NCI-H2196 treated with DMSO at 0.1 percent for 48 hours (cell line): ENCODE data around the gene LNX2.

Experiments
- DNase-seq: peaks from one replicate; lab custom pipeline; 2025; ENCODE audit not compliant: unreplicated experiment; lab: John Stamatoyannopoulos, UW

The LNX2 gene

GRCh38 chr13:27516103-27516502 is 104.2 kb downstream of the LNX2 start:
- no peak for DNase-seq

- no peak for DNase-seq
These were observed 110.2 kb downstream of the LNX2 start for GRCh38 chr13:27510082-27510481.

DNA sequence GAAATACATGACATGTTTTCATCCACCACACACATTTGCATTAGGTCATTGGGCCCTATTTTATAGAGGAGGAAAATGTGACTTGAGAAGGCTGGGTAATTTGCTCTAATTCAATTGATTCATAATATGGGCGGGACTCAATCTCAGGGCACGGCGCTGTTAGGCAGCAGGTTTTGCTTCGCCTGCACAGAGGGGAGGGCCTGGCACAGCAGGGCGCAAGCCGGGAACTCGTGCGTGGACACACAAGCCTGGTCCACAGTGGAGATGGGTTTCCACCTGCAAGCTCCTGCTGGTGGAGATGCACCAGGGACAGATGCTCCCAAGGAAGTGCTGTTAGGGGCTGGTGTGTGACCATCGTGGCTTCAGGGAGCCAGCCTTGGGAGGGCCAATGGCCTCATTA is 111.5 kb downstream of the LNX2 start:
- no peak for DNase-seq

GRCh38 chr13:27505792-27506191 is 114.5 kb downstream of the LNX2 start:
- DNase-seq = no peak

DNA sequence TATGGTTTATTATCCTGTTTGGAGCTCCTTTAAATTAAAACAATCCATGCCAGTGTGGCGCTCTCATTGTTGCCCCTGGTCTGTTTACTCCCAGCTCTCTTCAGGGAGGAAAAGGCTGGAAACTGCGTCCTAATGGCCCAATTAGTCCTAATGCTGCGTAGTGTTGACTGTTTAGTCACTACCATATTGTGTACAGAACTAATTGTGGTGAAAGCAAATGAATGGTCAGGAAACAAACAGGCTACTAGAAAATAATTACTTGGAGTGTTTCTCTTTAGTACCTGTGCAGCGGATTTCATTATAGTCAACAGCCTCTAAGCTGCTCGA is 115.5 kb downstream of the LNX2 start:
- DNase-seq = no peak

- DNase-seq = no peak
These were observed 116.0 kb downstream of the LNX2 start for GRCh38 chr13:27504128-27504867.

DNA sequence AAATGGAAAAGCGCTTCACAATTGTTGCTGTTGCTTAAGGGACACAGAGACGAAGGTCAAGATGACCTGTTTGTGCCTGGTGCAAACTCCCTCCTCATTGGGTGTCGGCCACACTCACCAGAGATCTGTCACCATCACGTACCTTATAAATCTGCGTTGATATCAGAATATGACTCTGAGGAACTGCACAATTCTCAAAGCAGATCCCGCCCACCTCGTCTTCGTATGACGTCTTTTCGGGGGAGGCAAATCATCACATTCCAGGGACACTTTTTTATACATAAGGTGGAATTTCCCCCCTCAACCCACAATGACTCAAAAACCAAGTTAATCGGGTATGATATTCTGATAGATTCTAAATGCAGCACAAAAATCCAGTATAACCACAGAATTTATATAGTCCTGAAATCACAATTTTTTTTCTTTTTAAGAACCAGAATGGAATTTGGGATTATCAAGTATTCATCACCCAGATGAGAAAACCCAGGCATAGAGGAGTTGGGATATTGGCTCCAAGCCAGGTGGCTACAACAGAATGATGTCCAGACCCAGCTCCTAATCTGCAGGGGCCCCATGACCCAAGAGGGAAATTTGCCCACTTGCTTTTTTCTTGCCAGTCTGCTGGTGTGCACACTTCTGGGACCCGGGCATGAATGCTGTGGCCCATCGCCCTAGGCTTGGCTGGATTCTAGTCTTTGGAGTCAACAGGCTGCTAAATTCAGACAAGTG is 119.4 kb downstream of the LNX2 start:
- no peak for DNase-seq

- DNase-seq = no peak
These were observed 122.6 kb downstream of the LNX2 start for GRCh38 chr13:27497563-27498230.

GRCh38 chr13:27496536-27497273 is 123.6 kb downstream of the LNX2 start:
- DNase-seq = no peak

DNA sequence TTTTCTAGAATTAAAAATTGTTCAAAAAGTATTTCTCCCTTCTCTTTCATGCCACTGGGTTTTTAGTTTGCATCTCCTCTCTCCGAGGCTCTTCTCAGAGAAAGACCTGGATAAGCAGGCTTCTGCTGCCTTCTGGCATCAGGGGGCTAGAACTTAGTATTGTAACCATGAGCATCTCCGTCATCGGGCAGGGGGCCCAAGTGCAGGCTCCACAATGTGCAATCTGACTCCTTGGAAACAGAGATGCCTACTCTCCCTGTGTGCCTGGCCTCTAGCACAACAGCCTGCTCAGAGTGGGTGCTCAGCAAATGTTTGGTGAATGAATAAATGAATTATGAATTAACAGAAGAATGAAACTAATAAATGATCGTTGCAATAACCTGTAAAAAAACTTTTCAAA is 124.3 kb downstream of the LNX2 start:
- DNase-seq = no peak
